OCI-LY3 (cell line): Measurements from ENCODE around the gene RAVER1.

Experiments
- CTCF ChIP-seq: fragments of 200-600, 300-600 bp; sonication (generic); IDR thresholded peaks from 2 replicates; pipeline ENCODE4 v1.5.1; 2014; ENCODE audit warnings: antibody characterized with exemption, low read length, low read depth
- EZH2phosphoT487 ChIP-seq: fragments of 200-600 bp; shearing (Covaris generic); IDR thresholded peaks from 2 replicates; pipeline ENCODE4 v1.6.1; 2018; ENCODE audit warnings: antibody characterized with exemption, mixed run types, low read depth

DNA sequence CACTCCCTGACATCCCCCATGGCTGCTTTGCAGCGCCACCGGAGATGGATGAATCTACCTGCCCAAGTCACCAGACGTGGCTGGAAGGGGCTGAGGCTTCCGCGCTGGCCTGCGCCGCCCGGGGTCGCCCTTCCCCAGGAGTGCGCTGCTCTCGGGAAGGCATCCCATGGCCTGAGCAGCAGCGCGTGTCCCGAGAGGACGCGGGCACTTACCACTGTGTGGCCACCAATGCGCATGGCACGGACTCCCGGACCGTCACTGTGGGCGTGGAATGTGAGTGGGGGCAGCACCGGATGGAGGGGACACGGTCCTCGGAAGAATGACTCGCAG lies 39.0 kb downstream of the RAVER1 start:
- TF ChIP-seq CTCF (no peak), EZH2phosphoT487 (no peak)
